Measurements from ENCODE around the gene C11orf86.

- TF ChIP-seq CTCF (IDR thresholded peaks at IDR 0.05) (no peak), POLR2A (IDR thresholded peaks at IDR 0.05) (no peak)
Measured at GRCh38 chr11:66956689-66957290, 18.3 kb upstream of the C11orf86 start.

Data from heart left ventricle (tissue), 13 donors.